Liver (tissue), 9 donors: Measurements from ENCODE around the gene WIPF2. TPM values are rescaled to one million over a fixed set of nuclear protein-coding genes. Genes with fewer than 3 reads are reported as not detected.

Experiments used
- DNase-seq: peaks from one replicate; pipeline ENCODE4 v3.0.0-alpha.2; 2017; ENCODE audit warnings: low spot score
- H3K27ac ChIP-seq, 2 donors: one replicate each; pipeline ENCODE4 v1.7.0; 2013; ENCODE audit warnings: inconsistent platforms in 2 of 2, low read length in 2 of 2, control low read depth in 1 of 2, low read depth in 1 of 2, mild to moderate bottlenecking in 1 of 2
- H3K27me3 ChIP-seq, 4 donors: one replicate each; pipeline versions ENCODE4 v1.6.1 to v1.7.0; 2013; ENCODE audit warnings: low read length in 3 of 4, inconsistent platforms in 1 of 4, mild to moderate bottlenecking in 1 of 4, moderate library complexity in 1 of 4; ENCODE audit not compliant: control insufficient read depth in 4 of 4, insufficient read depth in 4 of 4
- H3K36me3 ChIP-seq, 4 donors: one replicate each; pipeline versions ENCODE4 v1.6.1 to v1.7.0; 2013; ENCODE audit warnings: low read length in 3 of 4, mild to moderate bottlenecking in 3 of 4, low read depth in 1 of 4, moderate library complexity in 1 of 4; ENCODE audit not compliant: control insufficient read depth in 4 of 4, insufficient read depth in 3 of 4
- H3K4me1 ChIP-seq, 4 donors: one replicate each; pipeline versions ENCODE4 v1.6.1 to v1.7.0; 2013; ENCODE audit warnings: low read length in 3 of 4, mild to moderate bottlenecking in 3 of 4, moderate library complexity in 1 of 4; ENCODE audit not compliant: control insufficient read depth in 4 of 4, insufficient read depth in 4 of 4
- H3K4me3 ChIP-seq, 3 donors: one replicate each; pipeline versions ENCODE4 v1.6.1 to v1.7.0; 2013; ENCODE audit warnings: low read length in 3 of 3, control low read depth in 1 of 3, low read depth in 1 of 3, mild to moderate bottlenecking in 1 of 3
- H3K9ac ChIP-seq, 2 donors: one replicate each; pipeline ENCODE4 v1.7.0; 2013; ENCODE audit warnings: low read length in 2 of 2, mild to moderate bottlenecking in 2 of 2, moderate library complexity in 2 of 2, control low read depth in 1 of 2, low read depth in 1 of 2
- H3K9me3 ChIP-seq, 4 donors: one replicate each; pipeline versions ENCODE4 v1.6.1 to v1.7.0; 2013; ENCODE audit warnings: low read length in 3 of 4; ENCODE audit not compliant: control insufficient read depth in 4 of 4
- ATF3 ChIP-seq: IDR thresholded peaks from 2 replicates; pipeline ENCODE4 v1.6.1; 2016; ENCODE audit warnings: antibody characterized with exemption
- CTCF ChIP-seq: fragments of 150-350 bp; IDR thresholded peaks from 2 replicates; pipeline ENCODE4 v1.5.1; 2017; ENCODE audit warnings: improper control_type of control experiment, low read depth, low read length; ENCODE audit not compliant: missing input control
- EGR1 ChIP-seq, 2 donors: IDR thresholded peaks; 2 replicates each; pipeline ENCODE4 v1.6.1; 2016 to 2018; ENCODE audit warnings: antibody characterized with exemption in 2 of 2, low read depth in 2 of 2
- FOXA1 ChIP-seq: IDR thresholded peaks from 2 replicates; pipeline ENCODE4 v1.6.1; 2016; ENCODE audit warnings: antibody characterized with exemption
- FOXA2 ChIP-seq: IDR thresholded peaks from 2 replicates; pipeline ENCODE4 v1.6.1; 2016; ENCODE audit warnings: antibody characterized with exemption
- GABPA ChIP-seq, 2 donors: IDR thresholded peaks in 1 of 2; conservative IDR thresholded peaks in 1 of 2; 2 replicates each; pipeline ENCODE4 v1.6.1; 2016; ENCODE audit warnings: antibody characterized with exemption in 2 of 2, mild to moderate bottlenecking in 1 of 2, moderate library complexity in 1 of 2
- HNF4A ChIP-seq, 2 donors: conservative IDR thresholded peaks; 2 replicates each; pipeline ENCODE4 v1.6.1; 2016; ENCODE audit warnings: antibody characterized with exemption in 2 of 2, mild to moderate bottlenecking in 2 of 2
- HNF4G ChIP-seq: IDR thresholded peaks from 2 replicates; pipeline ENCODE4 v1.6.1; 2016; ENCODE audit warnings: antibody characterized with exemption
- JUND ChIP-seq, 2 donors: IDR thresholded peaks; 2 replicates each; pipeline ENCODE4 v1.6.1; 2016; ENCODE audit warnings: antibody characterized with exemption in 2 of 2
- MAX ChIP-seq: IDR thresholded peaks from 2 replicates; pipeline ENCODE4 v1.6.1; 2016; ENCODE audit warnings: antibody characterized with exemption
- NR2F2 ChIP-seq: IDR thresholded peaks from 2 replicates; pipeline ENCODE4 v1.6.1; 2016; ENCODE audit warnings: antibody characterized with exemption
- RAD21 ChIP-seq, 2 donors: IDR thresholded peaks; 2 replicates each; pipeline ENCODE4 v1.6.1; 2016; ENCODE audit warnings: antibody characterized with exemption in 2 of 2, mild to moderate bottlenecking in 2 of 2
- REST ChIP-seq: IDR thresholded peaks from 2 replicates; pipeline ENCODE4 v1.6.1; 2016; ENCODE audit warnings: antibody characterized with exemption, mild to moderate bottlenecking
- RXRA ChIP-seq, 2 donors: IDR thresholded peaks; 2 replicates each; pipeline ENCODE4 v1.6.1; 2017 to 2018; ENCODE audit warnings: antibody characterized with exemption in 2 of 2, mild to moderate bottlenecking in 1 of 2
- SP1 ChIP-seq: IDR thresholded peaks from 2 replicates; pipeline ENCODE4 v1.6.1; 2018; ENCODE audit warnings: antibody characterized with exemption, mild to moderate bottlenecking
- TAF1 ChIP-seq: conservative IDR thresholded peaks from 2 replicates; pipeline ENCODE4 v1.6.1; 2016; ENCODE audit warnings: antibody characterized with exemption, mild to moderate bottlenecking
- ZBTB33 ChIP-seq: IDR thresholded peaks from 2 replicates; pipeline ENCODE4 v1.6.1; 2016; ENCODE audit warnings: antibody characterized with exemption
- whole genome bisulfite sequencing: extraction: QIAGEN DNeasy Blood & Tissue Kit; methylation state at CpG from one replicate; pipeline ENCODE4 v1.1.7; 2013; 5-methylcytosine and 5-hydroxymethylcytosine counted together
- polyA plus RNA-seq, 2 donors: library from polyadenylated mRNA; stranded (reverse) in 1 of 2; unstranded in 1 of 2; fragments of 200-250 nt in 1 of 2; fragments of >200 nt in 1 of 2; fragmentation: Nextera tagmentation in 1 of 2; extraction: Ambion mirVana in 1 of 2; gene quantifications; one replicate each; pipeline versions ENCODE4 v1.2.1 to v1.2.3, GENCODE V29; 2013 to 2015
- total RNA-seq, 2 donors: library from RNA; depleted of rRNA; stranded (reverse); fragments of >200 nt; gene quantifications; one replicate each; pipeline ENCODE4 v1.2.3, GENCODE V29; 2014
- donor health status: healthy.
- donor health status: healthy.
- donor health status: healthy.
- donor health status: healthy.
- donor health status: healthy.

Gene WIPF2
- total and polyA plus RNA-seq, 4 donors: 4.4 to 5.6 (median 5.2) TPM

GRCh38 chr17:40182606-40183005, 36.5 kb upstream of the WIPF2 start:
- H3K9ac ChIP-seq: no peak overlapping the region
- DNase-seq: no peak
- peaks cover 0 to 2% (median 0%) of the 10 kb centered on the region in 4 donors for H3K36me3 ChIP-seq
- no peaks in the 10 kb centered on the region for H3K9me3 ChIP-seq
- WGBS: 91% methylated on average over 6 of the region's 6 CpGs
- TF ChIP-seq MAX (no peak), ATF3 (no peak), JUND (IDR thresholded peaks at IDR 0.05) (no peak), FOXA2 (no peak), RAD21 (IDR thresholded peaks at IDR 0.05) (no peak), FOXA1 (no peak), HNF4G (no peak), HNF4A (conservative IDR thresholded peaks at IDR 0.05) (no peak), TAF1 (no peak), REST (no peak), GABPA (IDR thresholded peaks at IDR 0.05 in 1 of 2, conservative IDR thresholded peaks at IDR 0.05 in 1 of 2) (no peak), CTCF (no peak), EGR1 (IDR thresholded peaks at IDR 0.05; ENCODE audit: low read depth in 2 of 2) (no peak), ZBTB33 (no peak), RXRA (IDR thresholded peaks at IDR 0.05) (no peak)
- H3K4me3 ChIP-seq: no peak overlapping the region
- no peaks in the 10 kb centered on the region for H3K27me3 ChIP-seq
- peaks cover 14 to 35% (median 24%) of the 10 kb centered on the region in 4 donors for H3K4me1 ChIP-seq
- no peak overlapping the region for H3K27ac ChIP-seq

GRCh38 chr17:40187238-40187637, 31.9 kb upstream of the WIPF2 start:
- Histone ChIP-seq H3K9me3 (no peaks in the 10 kb centered on the region), H3K4me1 (peaks cover 0 to 20% (median 11%) of the 10 kb centered on the region in 4 donors), H3K27ac (no peak overlapping the region), H3K4me3 (no peak overlapping the region), H3K36me3 (peaks cover 0 to 2% (median 0%) of the 10 kb centered on the region in 4 donors), H3K9ac (no peak overlapping the region), H3K27me3 (no peaks in the 10 kb centered on the region)
- no peak for DNase-seq
- 96% methylated on average over 3 of the region's 3 CpGs for WGBS
- TF ChIP-seq MAX (no peak), CTCF (no peak), SP1 (no peak), HNF4A (conservative IDR thresholded peaks at IDR 0.05) (no peak), FOXA2 (no peak), HNF4G (no peak), REST (no peak), EGR1 (IDR thresholded peaks at IDR 0.05; ENCODE audit: low read depth in 2 of 2) (no peak), NR2F2 (no peak), GABPA (IDR thresholded peaks at IDR 0.05 in 1 of 2, conservative IDR thresholded peaks at IDR 0.05 in 1 of 2) (no peak), RXRA (IDR thresholded peaks at IDR 0.05) (no peak), RAD21 (IDR thresholded peaks at IDR 0.05) (no peak), JUND (IDR thresholded peaks at IDR 0.05) (no peak), TAF1 (no peak)
